HFF-Myc (cell line): ENCODE results near the gene SP4.

Experiments used
- DNase-seq: peaks from one replicate; pipeline ENCODE4 v3.0.0-alpha.2; 2011; ENCODE audit warnings: low read depth; ENCODE audit errors: extremely low read depth
- H3K4me3 ChIP-seq: replicated peaks from 2 replicates; pipeline ENCODE4 v1.5.1; 2011; ENCODE audit warnings: low read depth, mild to moderate bottlenecking, control low read depth, low read length
- CTCF ChIP-seq: IDR thresholded peaks from 2 replicates; pipeline ENCODE4 v1.5.1; 2012; ENCODE audit warnings: mild to moderate bottlenecking, low read depth, low read length, control low read depth; ENCODE audit errors: missing control alignments

Gene SP4

GRCh38 chr7:21462081-21462480 lies 34.2 kb downstream of the SP4 start:
- DNase-seq: no peak
- no peak for TF ChIP-seq CTCF
- H3K4me3 ChIP-seq: no peak overlapping the region

- DNase-seq: no peak
- no peak overlapping the region for H3K4me3 ChIP-seq
- TF ChIP-seq CTCF: no peak
Observed at GRCh38 chr7:21463524-21463923, 35.6 kb downstream of the SP4 start.

- TF ChIP-seq CTCF: no peak
- H3K4me3 ChIP-seq: no peak overlapping the region
- no peak for DNase-seq
Observed at GRCh38 chr7:21468969-21469368, 41.1 kb downstream of the SP4 start.

- no peak for DNase-seq
- TF ChIP-seq CTCF: no peak
Observed at GRCh38 chr7:21469894-21470293, 42.0 kb downstream of the SP4 start.

GRCh38 chr7:21472029-21472428 lies 44.1 kb downstream of the SP4 start:
- H3K4me3 ChIP-seq: no peak overlapping the region
- no peak for TF ChIP-seq CTCF
- no peak for DNase-seq

More at GRCh38 chr7:21469894-21470293, 42.0 kb downstream of the SP4 start:
- H3K4me3 ChIP-seq: no peak overlapping the region

GRCh38 chr7:21476429-21476828 lies 48.5 kb downstream of the SP4 start:
- no peak overlapping the region for H3K4me3 ChIP-seq
- no peak for DNase-seq
- no peak for TF ChIP-seq CTCF

GRCh38 chr7:21480693-21481403 lies 53.0 kb downstream of the SP4 start:
- no peak overlapping the region for H3K4me3 ChIP-seq
- DNase-seq: no peak
- no peak for TF ChIP-seq CTCF
